Measurements from ENCODE around the gene NGDN.

NGDN gene

DNA sequence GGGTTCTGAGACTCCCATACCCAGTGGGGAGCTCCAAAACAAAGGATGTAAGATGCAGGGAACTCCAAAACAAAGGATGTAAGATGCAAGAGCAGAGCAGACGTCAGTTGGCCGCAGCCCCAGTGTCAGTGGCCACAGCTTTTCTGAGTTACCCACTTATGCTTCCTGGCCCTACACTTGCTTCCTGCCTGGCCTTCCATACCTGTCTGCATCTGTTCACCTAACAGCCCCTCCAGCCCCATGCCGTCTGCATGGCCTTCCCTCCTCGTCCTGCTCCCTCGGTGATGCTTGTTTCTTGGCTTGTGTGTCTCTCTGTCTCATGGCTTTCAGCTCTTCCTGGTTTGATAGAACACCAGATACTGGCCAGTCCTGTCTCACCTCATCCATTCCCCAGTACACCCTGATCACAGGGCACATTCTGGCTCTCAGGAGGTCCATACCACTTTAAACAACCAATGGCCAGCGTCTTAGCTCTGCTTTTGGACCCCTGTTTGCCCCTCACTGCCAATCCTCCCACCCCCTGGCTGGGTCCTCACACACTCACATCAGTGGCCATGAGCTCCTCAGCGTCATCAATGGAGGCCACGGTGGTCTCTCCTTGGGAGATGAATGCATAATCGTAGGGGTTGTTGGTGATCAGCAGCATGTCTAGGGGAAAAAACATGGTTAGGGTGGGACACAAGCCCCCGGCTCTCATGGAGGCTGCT is 39.3 kb upstream of the NGDN start:
- Histone ChIP-seq H3K4me1 (no peaks in the 10 kb centered on the region), H3K4me3 (ENCODE audit: low read depth, low read length) (no peak overlapping the region), H3K27me3 (no peaks in the 10 kb centered on the region; the same call in 1 of the 2 replicates), H3K9me3 (no peaks in the 10 kb centered on the region), H3K36me3 (no peaks in the 10 kb centered on the region)
- DNase-seq, result no peak
- TF ChIP-seq, protein P1, sequence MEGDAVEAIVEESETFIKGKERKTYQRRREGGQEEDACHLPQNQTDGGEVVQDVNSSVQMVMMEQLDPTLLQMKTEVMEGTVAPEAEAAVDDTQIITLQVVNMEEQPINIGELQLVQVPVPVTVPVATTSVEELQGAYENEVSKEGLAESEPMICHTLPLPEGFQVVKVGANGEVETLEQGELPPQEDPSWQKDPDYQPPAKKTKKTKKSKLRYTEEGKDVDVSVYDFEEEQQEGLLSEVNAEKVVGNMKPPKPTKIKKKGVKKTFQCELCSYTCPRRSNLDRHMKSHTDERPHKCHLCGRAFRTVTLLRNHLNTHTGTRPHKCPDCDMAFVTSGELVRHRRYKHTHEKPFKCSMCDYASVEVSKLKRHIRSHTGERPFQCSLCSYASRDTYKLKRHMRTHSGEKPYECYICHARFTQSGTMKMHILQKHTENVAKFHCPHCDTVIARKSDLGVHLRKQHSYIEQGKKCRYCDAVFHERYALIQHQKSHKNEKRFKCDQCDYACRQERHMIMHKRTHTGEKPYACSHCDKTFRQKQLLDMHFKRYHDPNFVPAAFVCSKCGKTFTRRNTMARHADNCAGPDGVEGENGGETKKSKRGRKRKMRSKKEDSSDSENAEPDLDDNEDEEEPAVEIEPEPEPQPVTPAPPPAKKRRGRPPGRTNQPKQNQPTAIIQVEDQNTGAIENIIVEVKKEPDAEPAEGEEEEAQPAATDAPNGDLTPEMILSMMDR (IDR thresholded peaks at IDR 0.05; ENCODE audit: low read depth, low read length), result no peak

DNA sequence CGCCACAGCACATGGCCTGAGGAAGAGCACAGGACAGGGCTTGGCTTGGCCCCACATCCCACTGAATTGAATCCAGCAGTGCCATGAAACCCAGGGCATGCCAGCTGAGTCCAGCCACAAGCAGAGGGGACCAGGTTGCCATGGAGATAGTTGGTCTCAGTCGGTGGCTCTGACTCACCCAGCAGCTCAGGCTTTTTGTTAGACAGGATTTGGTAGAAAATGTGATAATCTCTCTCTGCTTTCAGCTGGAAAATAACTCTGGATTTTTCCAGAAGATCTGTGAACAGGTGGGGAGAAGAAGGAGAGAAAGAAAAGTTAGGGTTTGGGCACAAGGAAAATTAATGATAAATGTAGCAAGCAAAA is 38.8 kb upstream of the NGDN start:
- TF ChIP-seq, protein P1 (IDR thresholded peaks at IDR 0.05; ENCODE audit: low read depth, low read length), result no peak
- no peaks in the 10 kb centered on the region; the same call in 1 of the 2 replicates for H3K27me3 ChIP-seq
- DNase-seq, result peak; percentile 33
- no peak overlapping the region for H3K4me3 ChIP-seq (ENCODE audit: low read depth, low read length)
- H3K9me3 ChIP-seq, result no peaks in the 10 kb centered on the region
- H3K4me1 ChIP-seq, result no peaks in the 10 kb centered on the region
- H3K36me3 ChIP-seq, result no peaks in the 10 kb centered on the region

DNA sequence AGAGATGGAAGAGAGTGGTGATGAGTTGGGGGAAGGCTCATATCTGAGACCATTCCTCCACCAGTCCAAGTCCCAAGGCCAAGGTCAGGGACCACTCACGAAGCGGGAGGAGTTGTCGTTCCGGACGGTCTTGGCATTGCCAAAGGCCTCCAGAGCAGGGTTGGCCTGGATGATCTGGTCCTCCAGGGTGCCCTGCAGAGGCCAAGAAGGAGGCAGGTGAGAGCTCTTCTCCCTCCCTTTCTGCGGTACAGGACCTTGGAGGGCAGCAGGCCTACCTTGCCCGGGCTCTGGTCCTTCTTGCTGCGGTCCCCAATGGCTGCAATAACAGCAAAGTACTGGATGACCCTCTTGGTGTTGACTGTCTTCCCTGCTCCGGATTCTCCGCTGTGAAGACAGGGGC is 38.0 kb upstream of the NGDN start:
- Histone ChIP-seq H3K36me3 (no peaks in the 10 kb centered on the region), H3K27me3 (no peaks in the 10 kb centered on the region; the same call in 1 of the 2 replicates), H3K4me3 (ENCODE audit: low read depth, low read length) (no peak overlapping the region), H3K9me3 (no peaks in the 10 kb centered on the region), H3K4me1 (no peaks in the 10 kb centered on the region)
- TF ChIP-seq, protein P1 (IDR thresholded peaks at IDR 0.05; ENCODE audit: low read depth, low read length), result no peak
- no peak for DNase-seq

DNA sequence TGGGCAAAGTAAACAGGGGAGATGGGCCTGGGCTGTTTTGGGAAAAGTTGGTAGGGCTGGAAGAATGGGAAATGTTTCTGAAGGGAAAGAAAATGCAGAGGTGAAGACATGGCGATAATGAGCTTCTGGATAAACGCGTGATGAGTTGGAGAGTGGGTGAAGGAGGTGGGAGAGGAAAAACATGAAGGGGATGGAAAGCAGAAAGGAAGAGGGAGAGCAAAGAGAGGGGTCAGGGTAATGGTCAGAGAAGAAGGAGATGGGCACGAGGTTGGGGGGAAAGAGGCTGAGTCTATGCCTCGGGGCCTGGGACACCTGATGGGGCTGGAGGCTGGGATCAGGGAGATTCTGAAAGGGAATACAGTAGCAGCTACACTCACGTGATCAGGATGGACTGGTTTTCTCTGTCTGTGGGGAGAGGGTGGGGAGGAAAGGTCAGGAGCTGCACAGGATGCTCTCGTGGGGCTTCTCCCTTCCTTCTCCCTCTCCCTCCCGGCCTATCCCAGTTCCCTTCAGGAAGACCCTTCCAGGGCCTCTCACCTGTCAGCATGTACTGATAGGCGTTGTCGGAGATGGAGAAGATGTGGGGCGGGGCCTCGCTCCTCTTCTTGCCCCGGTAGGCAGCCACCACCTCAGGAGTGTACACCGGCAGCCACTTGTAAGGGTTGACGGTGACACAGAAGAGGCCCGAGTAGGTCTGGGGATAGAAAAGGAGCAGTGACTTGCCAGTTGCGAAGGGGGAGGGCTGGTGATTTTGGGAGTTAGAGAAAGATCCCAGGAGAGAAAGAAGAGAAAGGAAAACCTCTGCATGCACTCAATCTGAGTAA is 37.2 kb upstream of the NGDN start:
- TF ChIP-seq, protein P1 (IDR thresholded peaks at IDR 0.05; ENCODE audit: low read depth, low read length), result no peak
- no peaks in the 10 kb centered on the region; the same call in 1 of the 2 replicates for H3K27me3 ChIP-seq
- H3K4me3 ChIP-seq (ENCODE audit: low read depth, low read length), result no peak overlapping the region
- no peaks in the 10 kb centered on the region for H3K9me3 ChIP-seq
- no peaks in the 10 kb centered on the region for H3K4me1 ChIP-seq
- DNase-seq, result no peak
- H3K36me3 ChIP-seq, result no peaks in the 10 kb centered on the region

DNA sequence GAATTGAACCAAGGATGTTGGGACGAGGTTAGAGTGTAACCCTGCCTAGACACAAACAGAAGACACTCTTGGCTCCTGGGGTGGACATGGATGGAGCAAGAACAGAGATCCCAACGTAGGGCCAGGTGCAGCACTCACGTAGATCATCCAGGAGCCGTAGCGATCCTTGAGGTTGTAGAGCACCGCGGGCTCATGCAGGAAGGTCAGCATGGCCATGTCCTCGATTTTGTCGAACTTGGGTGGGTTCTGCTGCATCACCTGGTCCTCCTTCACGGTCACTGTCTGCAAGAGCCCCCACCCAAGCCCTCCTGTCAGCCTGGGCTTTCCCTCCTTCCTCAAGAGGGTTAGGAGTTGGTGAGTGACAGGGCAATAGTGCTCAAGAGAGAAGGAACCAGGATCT is 36.6 kb upstream of the NGDN start:
- no peaks in the 10 kb centered on the region for H3K9me3 ChIP-seq
- no peak for DNase-seq

More for the DNA sequence above, 36.6 kb upstream of the NGDN start:
- Histone ChIP-seq H3K36me3 (no peaks in the 10 kb centered on the region), H3K4me1 (no peaks in the 10 kb centered on the region), H3K27me3 (no peaks in the 10 kb centered on the region; the same call in 1 of the 2 replicates), H3K4me3 (ENCODE audit: low read depth, low read length) (no peak overlapping the region)
- TF ChIP-seq, protein P1 (IDR thresholded peaks at IDR 0.05; ENCODE audit: low read depth, low read length), result no peak
